ENCODE data around the gene ASXL1.

Gene ASXL1

DNA sequence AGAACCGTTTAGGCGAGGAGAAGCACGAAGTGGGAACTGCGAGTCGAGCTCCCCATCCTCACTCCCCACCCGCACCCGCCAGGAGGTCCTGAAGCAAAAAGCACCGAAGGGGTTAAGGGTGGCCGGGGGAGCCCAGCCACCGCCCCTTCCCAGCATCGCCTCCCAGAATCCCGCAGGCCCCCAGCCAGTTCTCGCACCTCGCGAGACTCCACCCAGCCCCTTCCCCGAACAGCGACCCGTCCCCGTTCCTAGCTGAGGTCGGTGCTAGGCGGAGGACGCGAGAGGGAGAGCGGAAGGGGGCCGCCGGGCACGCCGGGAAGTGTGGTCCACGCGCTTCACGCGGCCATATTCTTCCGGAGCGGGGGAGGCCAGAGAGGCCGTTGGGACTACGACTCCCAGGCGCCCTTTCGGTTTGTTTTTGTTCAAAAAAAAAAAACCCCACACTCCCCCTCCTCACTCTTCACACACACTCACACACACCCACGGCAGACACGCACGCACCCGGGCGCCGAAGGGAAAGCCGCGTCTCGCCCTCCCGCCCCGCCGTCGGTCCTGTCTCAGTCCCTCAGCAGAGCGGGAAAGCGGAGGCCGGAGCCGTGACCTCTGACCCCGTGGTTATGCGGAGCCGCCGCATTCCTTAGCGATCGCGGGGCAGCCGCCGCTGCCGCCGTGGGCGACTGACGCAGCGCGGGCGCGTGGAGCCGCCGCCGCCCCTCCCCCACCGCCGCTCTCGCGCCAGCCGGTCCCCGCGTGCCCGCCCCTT lies at the start of gene ASXL1:
Gene ASXL1 (plus strand): TSS at position 463 of the 763 bp plus-strand sequence. CDS start 445 bp downstream, outside the sequence.
- peak within 1 kb of the TSS; percentile 93 for H3K4me3 ChIP-seq (ENCODE audit: low read depth, low read length)
- TF ChIP-seq, protein P1, sequence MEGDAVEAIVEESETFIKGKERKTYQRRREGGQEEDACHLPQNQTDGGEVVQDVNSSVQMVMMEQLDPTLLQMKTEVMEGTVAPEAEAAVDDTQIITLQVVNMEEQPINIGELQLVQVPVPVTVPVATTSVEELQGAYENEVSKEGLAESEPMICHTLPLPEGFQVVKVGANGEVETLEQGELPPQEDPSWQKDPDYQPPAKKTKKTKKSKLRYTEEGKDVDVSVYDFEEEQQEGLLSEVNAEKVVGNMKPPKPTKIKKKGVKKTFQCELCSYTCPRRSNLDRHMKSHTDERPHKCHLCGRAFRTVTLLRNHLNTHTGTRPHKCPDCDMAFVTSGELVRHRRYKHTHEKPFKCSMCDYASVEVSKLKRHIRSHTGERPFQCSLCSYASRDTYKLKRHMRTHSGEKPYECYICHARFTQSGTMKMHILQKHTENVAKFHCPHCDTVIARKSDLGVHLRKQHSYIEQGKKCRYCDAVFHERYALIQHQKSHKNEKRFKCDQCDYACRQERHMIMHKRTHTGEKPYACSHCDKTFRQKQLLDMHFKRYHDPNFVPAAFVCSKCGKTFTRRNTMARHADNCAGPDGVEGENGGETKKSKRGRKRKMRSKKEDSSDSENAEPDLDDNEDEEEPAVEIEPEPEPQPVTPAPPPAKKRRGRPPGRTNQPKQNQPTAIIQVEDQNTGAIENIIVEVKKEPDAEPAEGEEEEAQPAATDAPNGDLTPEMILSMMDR (IDR thresholded peaks at IDR 0.05; ENCODE audit: insufficient read depth, low read depth, low read length, missing control alignments) = no peak
- peak; percentile 98 for DNase-seq (ENCODE audit: low read depth)

DNA sequence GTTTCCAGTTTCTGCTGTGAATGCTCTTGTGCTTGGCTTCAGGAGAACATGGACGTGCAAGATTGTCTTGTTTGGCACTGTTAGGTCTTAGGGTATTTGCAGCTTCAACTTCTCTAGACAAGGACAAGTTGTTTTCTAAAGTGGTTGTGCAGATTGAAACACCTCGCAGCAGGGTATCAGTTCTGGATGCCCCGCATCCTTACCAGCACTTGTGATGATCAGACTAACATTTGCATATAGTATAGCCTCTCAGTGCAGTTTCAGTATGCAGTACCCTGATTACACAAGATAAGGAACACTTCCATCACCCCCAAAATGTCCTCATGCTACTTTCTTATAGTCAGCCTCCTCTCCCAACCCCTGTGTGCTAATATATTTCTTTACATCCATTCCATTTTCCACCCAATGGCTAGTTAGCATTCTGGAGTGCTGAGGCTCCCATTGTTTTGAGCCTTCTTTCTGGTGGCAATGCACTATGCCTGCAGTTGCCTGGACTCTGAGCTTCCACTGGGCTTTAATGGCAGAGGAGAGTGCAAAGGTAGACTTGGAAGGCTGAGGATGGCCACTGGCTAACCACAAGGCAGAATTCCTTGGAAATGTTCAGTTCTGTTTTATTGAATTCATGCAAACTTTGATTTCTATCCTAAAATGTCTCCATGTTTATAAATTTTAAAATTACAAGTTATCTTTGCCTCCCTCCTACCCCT lies 45.3 kb upstream of the ASXL1 start:
- TF ChIP-seq, protein P1 (IDR thresholded peaks at IDR 0.05; ENCODE audit: insufficient read depth, low read depth, low read length, missing control alignments) = no peak
- no peak overlapping the region for H3K4me3 ChIP-seq (ENCODE audit: low read depth, low read length)
- peak; percentile 20 for DNase-seq (ENCODE audit: low read depth)

DNA sequence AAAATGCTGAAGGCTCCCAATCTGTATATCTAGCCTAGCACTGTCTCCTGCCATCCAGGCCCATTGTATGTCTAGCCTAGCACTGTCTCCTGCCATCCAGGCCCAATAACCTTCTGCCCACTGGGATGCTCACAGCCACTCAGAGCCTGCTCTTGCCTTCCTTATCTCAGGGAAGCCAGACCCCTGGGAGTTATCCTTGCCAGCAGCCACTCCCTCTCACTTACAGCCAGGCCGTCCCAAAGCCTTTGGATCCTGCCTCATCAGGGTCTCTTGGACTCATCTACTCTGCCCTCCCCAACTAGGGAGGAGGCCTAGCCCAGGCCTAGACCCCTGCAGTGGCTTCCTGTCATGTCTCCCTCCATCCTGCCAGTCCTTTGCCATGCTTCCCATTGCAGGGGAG lies 43.4 kb upstream of the ASXL1 start:
- DNase-seq (ENCODE audit: low read depth) = no peak
- TF ChIP-seq, protein P1 (IDR thresholded peaks at IDR 0.05; ENCODE audit: insufficient read depth, low read depth, low read length, missing control alignments) = no peak
- H3K4me3 ChIP-seq (ENCODE audit: low read depth, low read length) = no peak overlapping the region

DNA sequence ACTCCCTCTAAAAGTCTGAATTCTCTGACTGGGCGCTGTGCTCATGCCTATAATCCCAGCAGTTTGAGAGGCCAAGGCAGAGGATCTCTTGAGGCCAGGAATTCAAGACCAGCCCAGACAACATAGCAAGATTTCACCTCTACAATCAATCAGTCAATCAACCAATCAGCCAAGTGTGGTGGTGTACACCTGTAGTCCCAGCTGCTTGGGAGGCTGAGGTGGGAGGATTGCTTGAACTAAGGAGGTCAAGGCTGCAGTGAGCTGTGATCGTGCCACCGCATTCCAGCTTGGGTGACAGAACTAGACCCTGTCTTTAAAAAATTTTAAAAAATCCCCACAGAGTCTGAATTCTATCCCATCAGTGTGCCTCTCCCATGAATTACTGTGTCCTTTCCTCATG lies 42.7 kb upstream of the ASXL1 start:
- no peak for DNase-seq (ENCODE audit: low read depth)
- H3K4me3 ChIP-seq (ENCODE audit: low read depth, low read length) = no peak overlapping the region
- TF ChIP-seq, protein P1 (IDR thresholded peaks at IDR 0.05; ENCODE audit: insufficient read depth, low read depth, low read length, missing control alignments) = no peak

DNA sequence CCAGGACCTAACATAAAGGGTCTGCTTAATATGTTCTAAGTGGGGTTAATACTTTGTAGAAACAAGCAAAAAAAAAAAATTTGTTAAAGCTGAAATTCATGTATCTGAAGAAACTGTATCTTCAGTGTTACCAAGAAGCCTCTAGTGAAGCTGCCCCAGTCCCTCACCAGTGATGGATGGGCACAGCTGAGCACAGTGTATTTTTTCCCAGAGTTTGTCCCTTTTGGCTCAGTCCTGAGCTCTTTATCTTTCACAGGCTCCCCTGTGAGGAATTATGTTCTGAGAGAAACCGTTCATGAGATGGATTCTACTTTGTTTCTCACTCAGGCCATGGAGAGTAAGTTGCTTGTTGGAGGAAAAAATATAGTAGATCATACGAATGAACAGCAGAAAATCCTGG lies 42.2 kb upstream of the ASXL1 start:
- TF ChIP-seq, protein P1 (IDR thresholded peaks at IDR 0.05; ENCODE audit: insufficient read depth, low read depth, low read length, missing control alignments) = no peak
- no peak overlapping the region for H3K4me3 ChIP-seq (ENCODE audit: low read depth, low read length)
- DNase-seq (ENCODE audit: low read depth) = no peak

DNA sequence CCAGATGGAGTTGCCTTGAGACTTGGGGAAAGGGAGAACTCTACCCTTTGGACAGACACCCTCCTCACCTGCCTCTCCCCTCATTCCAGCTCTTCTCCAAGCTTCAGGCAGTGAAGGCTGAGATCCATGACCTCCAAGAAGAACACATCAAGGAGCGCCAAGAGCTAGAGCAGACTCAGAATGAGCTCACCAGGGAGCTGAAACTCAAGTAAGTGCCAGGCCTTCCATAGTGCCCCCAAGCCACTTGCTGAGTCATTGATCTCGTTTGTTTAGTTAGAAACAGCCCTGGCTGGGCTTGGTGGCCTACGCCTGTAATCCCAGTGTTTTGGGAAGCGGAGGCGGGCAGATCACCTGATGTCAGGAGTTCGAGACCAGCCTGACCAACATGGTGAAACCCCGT lies 41.5 kb upstream of the ASXL1 start:
- H3K4me3 ChIP-seq (ENCODE audit: low read depth, low read length) = no peak overlapping the region
- TF ChIP-seq, protein P1 (IDR thresholded peaks at IDR 0.05; ENCODE audit: insufficient read depth, low read depth, low read length, missing control alignments) = no peak
- no peak for DNase-seq (ENCODE audit: low read depth)
